ENCODE results near the gene PCDHB9.
"Not testable (repeated sequence)": the region's sequence is repeated elsewhere in the genome, so short reads cannot be mapped to it uniquely, and the experiment has no call there.

- TF ChIP-seq CTCF, POLR2A (IDR thresholded peaks at IDR 0.05): not testable (repeated sequence)
Measured at GRCh38 chr5:141189131-141189530, 2.2 kb downstream of the PCDHB9 start.

Measured in Peyer's patch (tissue), 4 donors.